HEK293T (cell line): ENCODE data around the gene PRKACB.

Experiments
- ARNT ChIP-seq: fragments of 450-650 bp; IDR thresholded peaks from 2 replicates; pipeline ENCODE4 v1.6.1; 2017; ENCODE audit warnings: mild to moderate bottlenecking
- BHLHE40 ChIP-seq: fragments of 450-650 bp; IDR thresholded peaks from 2 replicates; pipeline ENCODE4 v1.6.1; 2016; ENCODE audit warnings: mild to moderate bottlenecking, moderate library complexity, borderline replicate concordance
- CTBP1 ChIP-seq: fragments of 450-650 bp; IDR thresholded peaks from 2 replicates; pipeline ENCODE4 v1.6.1; 2016; ENCODE audit warnings: borderline replicate concordance
- LEF1 ChIP-seq: fragments of 450-650 bp; IDR thresholded peaks from 2 replicates; pipeline ENCODE4 v1.6.1; 2017; ENCODE audit warnings: mild to moderate bottlenecking, borderline replicate concordance
- NFRKB ChIP-seq: fragments of 450-650 bp; IDR thresholded peaks from 2 replicates; pipeline ENCODE4 v1.6.1; 2016; ENCODE audit warnings: mild to moderate bottlenecking, moderate library complexity
- SP1 ChIP-seq: fragments of 450-650 bp; IDR thresholded peaks from 2 replicates; pipeline ENCODE4 v1.6.1; 2017
- SUZ12 ChIP-seq: fragments of 450-650 bp; IDR thresholded peaks from 2 replicates; pipeline ENCODE4 v1.6.1; 2016; ENCODE audit warnings: mild to moderate bottlenecking

GRCh38 chr1:84208935-84209334, 64.9 kb downstream of the PRKACB start:
- TF ChIP-seq SUZ12 (no peak), ARNT (no peak), SP1 (no peak), CTBP1 (no peak), LEF1 (no peak), BHLHE40 (no peak), NFRKB (no peak)
